Breast epithelium (tissue), 4 donors: Measurements from ENCODE around the gene SLC16A7. TPM values are rescaled to one million over a fixed set of nuclear protein-coding genes. Genes with fewer than 3 reads are reported as not detected.

Experiments
- DNase-seq, 2 donors: peaks; one replicate each; pipeline ENCODE4 v3.0.0-alpha.2; 2019; ENCODE audit warnings: low spot score in 2 of 2
- H3K27ac ChIP-seq, 2 donors: fragments of 200-600 bp; sonication (generic) in 1 of 2; one replicate each; pipeline ENCODE4 v1.5.1; 2016 to 2019; ENCODE audit warnings: mild to moderate bottlenecking in 1 of 2
- H3K27me3 ChIP-seq, 2 donors: fragments of 200-600 bp; sonication (generic) in 1 of 2; one replicate each; pipeline versions ENCODE4 v1.5.1 to v1.6.0; 2017 to 2019; ENCODE audit warnings: control low read depth in 1 of 2, mild to moderate bottlenecking in 1 of 2
- H3K36me3 ChIP-seq: fragments of 200-600 bp; one replicate; pipeline ENCODE4 v1.5.1; 2019
- H3K4me1 ChIP-seq, 2 donors: fragments of 200-600 bp; sonication (generic); one replicate each; pipeline ENCODE4 v1.5.1; 2016 to 2019; ENCODE audit warnings: control low read depth in 1 of 2
- H3K4me3 ChIP-seq, 3 donors: fragments of 200-600 bp; sonication (generic); 1 replicate in 2 of 3; 2 replicates in 1 of 3; pipeline ENCODE4 v1.5.1; 2016 to 2019; ENCODE audit warnings: mild to moderate bottlenecking in 3 of 3, moderate library complexity in 2 of 3
- H3K9me3 ChIP-seq, 2 donors: fragments of 200-600 bp; sonication (generic) in 1 of 2; one replicate each; pipeline ENCODE4 v1.5.1; 2016 to 2019; ENCODE audit warnings: control low read depth in 1 of 2
- CTCF ChIP-seq, 3 donors: fragments of 450-650 bp; IDR thresholded peaks; one replicate each; pipeline ENCODE4 v1.5.1; 2016 to 2017; ENCODE audit warnings: antibody characterized with exemption in 3 of 3, mild to moderate bottlenecking in 3 of 3, moderate library complexity in 3 of 3
- POLR2A ChIP-seq: fragments of 450-650 bp; IDR thresholded peaks from one replicate; pipeline ENCODE4 v1.6.1; 2016; ENCODE audit warnings: antibody characterized with exemption, mild to moderate bottlenecking, moderate library complexity
- POLR2AphosphoS5 ChIP-seq, 3 donors: sonication (generic); formaldehyde crosslinking; IDR thresholded peaks; one replicate each; pipeline ENCODE4 v1.6.1; 2017; ENCODE audit warnings: antibody characterized with exemption in 3 of 3
- intact Hi-C: fragments of 100-400 bp; cut with DNase I; formaldehyde crosslinking; loops from one replicate; pipeline ENCODE4 v1.15.1; 2023; ENCODE audit warnings: low total_unique reads
- total RNA-seq, 3 donors: library from RNA; depleted of rRNA; stranded (reverse); fragments of >200 nt; gene quantifications; one replicate each; pipeline ENCODE4 v1.1.0, GENCODE V29; 2016

Gene SLC16A7
- total RNA-seq, 3 donors from 2014 or later = 14.5 to 53.4 (median 51.2) TPM

- Histone ChIP-seq H3K27ac (no peak overlapping the region), H3K27me3 (no peaks in the 10 kb centered on the region), H3K36me3 (no peaks in the 10 kb centered on the region), H3K4me1 (no peaks in the 10 kb centered on the region), H3K9me3 (no peaks in the 10 kb centered on the region), H3K4me3 (no peak overlapping the region)
- intact Hi-C loops = no loop called here
- no peak for DNase-seq
- TF ChIP-seq POLR2A (no peak), POLR2AphosphoS5 (IDR thresholded peaks at IDR 0.05) (no peak)
Measured at GRCh38 chr12:59660921-59661597, 65.2 kb downstream of the SLC16A7 start.

- no peak overlapping the region for H3K4me3 ChIP-seq
- no peak for TF ChIP-seq POLR2AphosphoS5 (IDR thresholded peaks at IDR 0.05)
- TF ChIP-seq CTCF (IDR thresholded peaks at IDR 0.05) = no peak
- no peak for TF ChIP-seq POLR2A
- no peaks in the 10 kb centered on the region for H3K27me3 ChIP-seq
- H3K9me3 ChIP-seq = peaks cover 0 to 10% of the 10 kb centered on the region in 2 donors
- H3K4me1 ChIP-seq = no peaks in the 10 kb centered on the region
- H3K36me3 ChIP-seq = no peaks in the 10 kb centered on the region
- intact Hi-C loops = no loop called here
- H3K27ac ChIP-seq = no peak overlapping the region
- no peak for DNase-seq
Measured at GRCh38 chr12:59664495-59664894, 68.7 kb downstream of the SLC16A7 start.

GRCh38 chr12:59665701-59666100 lies 69.9 kb downstream of the SLC16A7 start:
- H3K9me3 ChIP-seq = peaks cover 0 to 10% of the 10 kb centered on the region in 2 donors
- no peak for DNase-seq
- no peak overlapping the region for H3K4me3 ChIP-seq
- H3K27me3 ChIP-seq = no peaks in the 10 kb centered on the region
- no peak overlapping the region for H3K27ac ChIP-seq
- TF ChIP-seq POLR2AphosphoS5 (IDR thresholded peaks at IDR 0.05) (no peak), POLR2A (no peak), CTCF (IDR thresholded peaks at IDR 0.05) (no peak)
- H3K36me3 ChIP-seq = no peaks in the 10 kb centered on the region
- intact Hi-C loops = no loop called here
- H3K4me1 ChIP-seq = no peaks in the 10 kb centered on the region

- Histone ChIP-seq H3K27me3 (no peaks in the 10 kb centered on the region), H3K4me1 (no peaks in the 10 kb centered on the region), H3K9me3 (peaks cover 0 to 10% of the 10 kb centered on the region in 2 donors), H3K27ac (no peak overlapping the region), H3K4me3 (no peak overlapping the region), H3K36me3 (no peaks in the 10 kb centered on the region)
- TF ChIP-seq CTCF (IDR thresholded peaks at IDR 0.05) = no peak
- TF ChIP-seq POLR2A = no peak
- no peak for TF ChIP-seq POLR2AphosphoS5 (IDR thresholded peaks at IDR 0.05)
- DNase-seq = no peak
- intact Hi-C loops = no loop called here
Measured at GRCh38 chr12:59668674-59669073, 72.8 kb downstream of the SLC16A7 start.

GRCh38 chr12:59672273-59672672 lies 76.4 kb downstream of the SLC16A7 start:
- Histone ChIP-seq H3K27me3 (no peaks in the 10 kb centered on the region), H3K27ac (no peak overlapping the region), H3K9me3 (peaks cover 0 to 10% of the 10 kb centered on the region in 2 donors), H3K4me3 (no peak overlapping the region), H3K4me1 (no peaks in the 10 kb centered on the region), H3K36me3 (no peaks in the 10 kb centered on the region)
- intact Hi-C loops = loop anchor here (5.0 kb wide), 1 partner anchor 1005 kb away; no protein-coding TSS in a partner anchor
- DNase-seq = no peak
- TF ChIP-seq CTCF (IDR thresholded peaks at IDR 0.05) (no peak), POLR2AphosphoS5 (IDR thresholded peaks at IDR 0.05) (no peak), POLR2A (no peak)
